A549 (cell line): ENCODE measurements around the gene P4HA2. TPM values are rescaled to one million over a fixed set of nuclear protein-coding genes. Genes with fewer than 3 reads are reported as not detected.

Source experiments
- ATAC-seq, 2 experiments: fragments of 200-7000 bp in 1 of 2; fragments of >200 bp in 1 of 2; cut with Nextera tagmentation in 1 of 2; cut with Tn5 transposase in 1 of 2; 3 replicates each; pipeline versions ENCODE4 v1.8.0 to v1.9.1; 2018 to 2020; ENCODE audit warnings: mild to moderate bottlenecking in 1 of 2, moderate library complexity in 1 of 2
- CTCF ChIA-PET: fragments of 300-600 bp; sonication (Branson Sonifier 250); formaldehyde crosslinking; extraction: SDS; loops from one replicate; lab custom pipeline; 2021; ENCODE audit warnings: antibody characterized with exemption, inconsistent platforms; lab: Yijun Ruan, JAX
- POLR2A ChIA-PET: fragments of 350-600 bp; formaldehyde crosslinking; extraction: SDS; loops from one replicate; lab custom pipeline; 2021; ENCODE audit warnings: antibody characterized with exemption, inconsistent platforms; lab: Yijun Ruan, JAX
- DNase-seq, 2 experiments: peaks; one replicate each; pipeline versions ENCODE4 v3.0.0 to v3.0.0-alpha.2; 2011 to 2016; ENCODE audit warnings: low read depth in 1 of 2, low spot score in 1 of 2
- FAIRE-seq: peaks from 2 replicates; lab custom pipeline; 2011; peaks lifted over from hg19 to GRCh38; lab: Jason Lieb, UNC
- H3K27ac ChIP-seq, 2 experiments: fragments of >200 bp; sonication (Bioruptor Twin); formaldehyde crosslinking; 3 replicates each; pipeline ENCODE4 v1.5.1; 2016 to 2017
- H3K4me1 ChIP-seq: fragments of >200 bp; sonication (Bioruptor Twin); formaldehyde crosslinking; 3 replicates; pipeline ENCODE4 v1.6.1; 2016
- H3K4me2 ChIP-seq: fragments of >200 bp; sonication (Bioruptor Twin); formaldehyde crosslinking; 3 replicates; pipeline ENCODE4 v1.6.1; 2016
- H3K4me3 ChIP-seq: fragments of >200 bp; sonication (Bioruptor Twin); formaldehyde crosslinking; 3 replicates; pipeline ENCODE4 v1.5.1; 2016
- H3K9me3 ChIP-seq: fragments of >200 bp; sonication (Bioruptor Twin); formaldehyde crosslinking; 3 replicates; pipeline ENCODE4 v1.6.1; 2016
- CBX2 ChIP-seq: fragments of 200-600 bp; sonication (generic); IDR thresholded peaks from 2 replicates; pipeline ENCODE4 v1.6.1; 2016; ENCODE audit warnings: low read depth, mild to moderate bottlenecking, borderline replicate concordance
- CHD4 ChIP-seq: fragments of 200-600 bp; sonication (generic); IDR thresholded peaks from 2 replicates; pipeline ENCODE4 v1.6.1; 2016; ENCODE audit warnings: antibody characterized with exemption, mild to moderate bottlenecking, borderline replicate concordance
- E2F6 ChIP-seq: IDR thresholded peaks from 2 replicates; pipeline ENCODE4 v1.6.1; 2012; ENCODE audit warnings: low read depth, borderline replicate concordance
- EHF ChIP-seq: fragments of 250-450 bp; sonication (Bioruptor Pico); IDR thresholded peaks from 2 replicates; pipeline ENCODE4 v1.5.0; 2020; ENCODE audit warnings: mild to moderate bottlenecking
- EHMT2 ChIP-seq: fragments of 200-600 bp; sonication (generic); IDR thresholded peaks from 2 replicates; pipeline ENCODE4 v1.6.1; 2016; ENCODE audit warnings: antibody characterized with exemption, low read depth, mild to moderate bottlenecking, moderate library complexity
- EP300 ChIP-seq, 2 experiments: fragments of >200 bp; sonication (Bioruptor Twin); formaldehyde crosslinking; IDR thresholded peaks; 2 replicates in 1 of 2; 3 replicates in 1 of 2; pipeline ENCODE4 v1.6.1; 2016 to 2017
- ESRRA ChIP-seq: fragments of 150-350 bp; IDR thresholded peaks from 2 replicates; pipeline ENCODE4 v1.6.1; 2014; ENCODE audit warnings: mild to moderate bottlenecking, low read length, borderline replicate concordance
- FOSB ChIP-seq: fragments of 250-450 bp; sonication (Bioruptor Pico); IDR thresholded peaks from 2 replicates; pipeline ENCODE4 v1.5.0; 2020; ENCODE audit warnings: mild to moderate bottlenecking, moderate library complexity
- HDAC2 ChIP-seq: fragments of 200-600 bp; sonication (generic); IDR thresholded peaks from 2 replicates; pipeline ENCODE4 v1.6.1; 2016
- HEYL ChIP-seq: fragments of 250-450 bp; sonication (Bioruptor Pico); IDR thresholded peaks from 2 replicates; pipeline ENCODE4 v1.8.0; 2021; ENCODE audit warnings: mild to moderate bottlenecking, moderate library complexity
- HMGXB4 ChIP-seq: fragments of 250-450 bp; sonication (Bioruptor Pico); IDR thresholded peaks from 2 replicates; pipeline ENCODE4 v1.5.0; 2021; ENCODE audit warnings: mild to moderate bottlenecking, moderate library complexity, borderline replicate concordance
- HOXB13 ChIP-seq: fragments of 250-450 bp; sonication (Bioruptor Pico); IDR thresholded peaks from 2 replicates; pipeline ENCODE4 v1.5.0; 2020; ENCODE audit warnings: low read depth, mild to moderate bottlenecking, moderate library complexity
- HOXB5 ChIP-seq: fragments of 250-450 bp; sonication (Bioruptor Pico); IDR thresholded peaks from 2 replicates; pipeline ENCODE4 v1.5.0; 2020; ENCODE audit warnings: mild to moderate bottlenecking, moderate library complexity
- KDM1A ChIP-seq: fragments of 200-600 bp; sonication (generic); IDR thresholded peaks from 2 replicates; pipeline ENCODE4 v1.6.1; 2016; ENCODE audit warnings: low read depth, mild to moderate bottlenecking
- KDM5A ChIP-seq: fragments of 200-600 bp; sonication (generic); IDR thresholded peaks from 2 replicates; pipeline ENCODE4 v1.6.1; 2016; ENCODE audit warnings: antibody characterized with exemption, mild to moderate bottlenecking
- MYC ChIP-seq: IDR thresholded peaks from 2 replicates; pipeline ENCODE4 v1.6.1; 2012; ENCODE audit warnings: mild to moderate bottlenecking, inconsistent platforms, low read length, improper control_type of control experiment, borderline replicate concordance
- NR3C1 ChIP-seq: fragments of >200 bp; sonication (Bioruptor Twin); formaldehyde crosslinking; IDR thresholded peaks from 3 replicates; pipeline ENCODE4 v1.6.1; 2017
- PBX3 ChIP-seq: IDR thresholded peaks from 2 replicates; pipeline ENCODE4 v1.6.1; 2012
- POLR2A ChIP-seq: IDR thresholded peaks from 2 replicates; pipeline ENCODE4 v1.6.1; 2012; ENCODE audit warnings: mild to moderate bottlenecking, low read length
- POLR2AphosphoS2 ChIP-seq: conservative IDR thresholded peaks from 2 replicates; pipeline ENCODE4 v1.6.1; 2012; ENCODE audit warnings: low read length, improper control_type of control experiment, inconsistent platforms
- RAD21 ChIP-seq, 2 experiments: fragments of >200 bp in 1 of 2; sonication (Bioruptor Twin) in 1 of 2; formaldehyde crosslinking in 1 of 2; IDR thresholded peaks in 1 of 2; conservative IDR thresholded peaks in 1 of 2; 2 replicates in 1 of 2; 3 replicates in 1 of 2; pipeline ENCODE4 v1.6.1; 2012 to 2018; ENCODE audit warnings: inconsistent platforms in 1 of 2
- RARB ChIP-seq: fragments of 250-450 bp; sonication (Bioruptor Pico); IDR thresholded peaks from 2 replicates; pipeline ENCODE4 v1.8.0; 2021; ENCODE audit warnings: mild to moderate bottlenecking, moderate library complexity
- RCOR1 ChIP-seq: fragments of 150-350 bp; IDR thresholded peaks from 2 replicates; pipeline ENCODE4 v1.6.1; 2014; ENCODE audit warnings: antibody characterized with exemption, low read length, low read depth
- RNF2 ChIP-seq: fragments of 200-600 bp; sonication (generic); IDR thresholded peaks from 2 replicates; pipeline ENCODE4 v1.6.1; 2016; ENCODE audit warnings: low read depth, mild to moderate bottlenecking, antibody characterized with exemption, moderate library complexity, borderline replicate concordance
- SMC3 ChIP-seq: fragments of >200 bp; sonication (Bioruptor Twin); formaldehyde crosslinking; IDR thresholded peaks from 3 replicates; pipeline ENCODE4 v1.6.1; 2018; ENCODE audit warnings: inconsistent platforms
- SREBF2 ChIP-seq: fragments of 450-650 bp; IDR thresholded peaks from 2 replicates; pipeline ENCODE4 v1.6.1; 2014; ENCODE audit warnings: mild to moderate bottlenecking, moderate library complexity
- ZSCAN20 ChIP-seq: fragments of 250-450 bp; sonication (Bioruptor Pico); IDR thresholded peaks from 2 replicates; pipeline ENCODE4 v1.8.0; 2022; ENCODE audit warnings: mild to moderate bottlenecking, moderate library complexity
- WGBS: methylation state at CpG from one replicate; pipeline ENCODE4 v1.1.6; 2017; ENCODE audit errors: missing lambda C conversion rate; 5-methylcytosine and 5-hydroxymethylcytosine counted together
- polyA plus RNA-seq, 4 experiments: library from polyadenylated mRNA; depleted of rRNA in 3 of 4; stranded (reverse); fragments of >200 nt; fragmentation: RNase III in 1 of 4; extraction: RNeasy Plus Mini Kit Qiagen cat#74134 plus additional on column Dnase treatment in 1 of 4; gene quantifications; 2 replicates in 3 of 4; 3 replicates in 1 of 4; pipeline ENCODE4 v1.2.3, GENCODE V29; 2011 to 2017

Gene P4HA2
- polyA plus RNA-seq, 2 of the 4 experiments (the other 2 are of a cell fraction) = 36.4 to 45.0 TPM

- no peaks in the 10 kb centered on the region for H3K9me3 ChIP-seq
- H3K4me3 ChIP-seq = no peak overlapping the region
- peak overlapping the region; percentile 48 to 77; a peak in 5 of 6 replicates for H3K27ac ChIP-seq
- 49% methylated on average over 8 of the region's 8 CpGs for WGBS
- FAIRE-seq (no peak), ATAC-seq (peak; percentile 61 to 71), DNase-seq (peak; percentile 62 to 73)
- H3K4me1 ChIP-seq = peaks cover 51% of the 10 kb centered on the region
- H3K4me2 ChIP-seq = peak overlapping the region; percentile 24; the same call in 1 of the 3 replicates
- ChIA-PET POLR2A (interaction anchor here (0.7 to 1.5 kb wide), 3 partner anchors 28 to 38 kb away, joined by 3 to 9 read pairs (median 3); partner anchors contain the start of genes P4HA2 and SLC22A4), CTCF (interaction anchor here (0.6 to 3.2 kb wide), 7 partner anchors 10 to 201 kb away, joined by 3 to 26 read pairs (median 4); no protein-coding TSS in a partner anchor)
- no peak for TF ChIP-seq RNF2
- TF ChIP-seq HEYL (CRISPR knock-in tag) = no peak
- no peak for TF ChIP-seq HMGXB4
- no peak for TF ChIP-seq HOXB13 (CRISPR knock-in tag)
- TF ChIP-seq EP300 (IDR thresholded peaks at IDR 0.05) = no peak
- TF ChIP-seq ESRRA = no peak
- TF ChIP-seq RAD21 (conservative IDR thresholded peaks at IDR 0.05 in 1 of 2, IDR thresholded peaks at IDR 0.05 in 1 of 2) = no peak
- no peak for TF ChIP-seq KDM1A
- TF ChIP-seq SREBF2 = no peak
- no peak for TF ChIP-seq EHF (CRISPR knock-in tag)
- no peak for TF ChIP-seq NR3C1
- no peak for TF ChIP-seq RARB (CRISPR knock-in tag)
- no peak for TF ChIP-seq POLR2A
- TF ChIP-seq ZSCAN20 (CRISPR knock-in tag) = no peak
- TF ChIP-seq EHMT2 = no peak
- TF ChIP-seq MYC = no peak
- no peak for TF ChIP-seq CHD4
- TF ChIP-seq RCOR1 = no peak
Observed at GRCh38 chr5:132265336-132266030, 37.8 kb upstream of the P4HA2 start.

- peaks cover 57% of the 10 kb centered on the region for H3K4me1 ChIP-seq
- H3K9me3 ChIP-seq = no peaks in the 10 kb centered on the region
- CTCF ChIA-PET = interaction anchor here (0.6 to 6.2 kb wide), 9 partner anchors 8 to 102 kb away, joined by 3 to 63 read pairs (median 4); no protein-coding TSS in a partner anchor
Observed at GRCh38 chr5:132264546-132265335, 37.1 kb upstream of the P4HA2 start.

More at GRCh38 chr5:132264546-132265335, 37.1 kb upstream of the P4HA2 start:
- TF ChIP-seq POLR2AphosphoS2 (no peak), HOXB5 (no peak), HDAC2 (no peak), CBX2 (no peak), SREBF2 (no peak), PBX3 (no peak), KDM5A (no peak), MYC (no peak), HEYL (CRISPR knock-in tag) (no peak), FOSB (CRISPR knock-in tag) (no peak), E2F6 (no peak), SMC3 (no peak), ZSCAN20 (CRISPR knock-in tag) (no peak)
- Histone ChIP-seq H3K27ac (peak overlapping the region; percentile 11 to 77; a peak in 3 of 6 replicates), H3K4me3 (no peak overlapping the region), H3K4me2 (peak overlapping the region; percentile 24; the same call in 1 of the 3 replicates)
- DNase-seq (no peak), FAIRE-seq (no peak), ATAC-seq (no peak)
- POLR2A ChIA-PET = interaction anchor here (0.7 to 1.0 kb wide), 3 partner anchors 29 to 37 kb away, joined by 3 to 6 read pairs (median 3); partner anchors contain the start of gene P4HA2
- 69% methylated on average over 4 of the region's 4 CpGs for WGBS
